ENCODE data around the gene NAPB.

The NAPB gene

DNA sequence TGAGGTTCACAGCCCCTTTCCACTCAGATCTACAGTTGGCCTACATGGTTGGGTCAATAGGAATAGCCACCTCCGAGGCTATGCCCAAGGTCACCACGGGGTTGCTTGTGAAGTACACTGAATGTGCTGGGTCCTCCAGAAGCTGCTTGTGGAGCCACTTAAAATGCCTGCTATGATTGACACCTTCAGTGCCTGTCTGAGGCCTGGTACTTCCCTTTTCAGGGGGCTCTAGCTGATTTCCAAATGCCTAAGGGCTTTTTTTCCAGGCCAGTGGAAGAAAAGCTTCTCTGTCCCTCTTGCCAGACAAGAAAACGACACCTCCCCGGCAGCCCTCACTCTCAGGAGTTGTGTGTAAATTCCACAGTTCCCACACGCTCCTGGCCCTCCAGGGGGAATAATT lies 77.0 kb downstream of the NAPB start:
- no peak for DNase-seq (ENCODE audit: low spot score)

DNA sequence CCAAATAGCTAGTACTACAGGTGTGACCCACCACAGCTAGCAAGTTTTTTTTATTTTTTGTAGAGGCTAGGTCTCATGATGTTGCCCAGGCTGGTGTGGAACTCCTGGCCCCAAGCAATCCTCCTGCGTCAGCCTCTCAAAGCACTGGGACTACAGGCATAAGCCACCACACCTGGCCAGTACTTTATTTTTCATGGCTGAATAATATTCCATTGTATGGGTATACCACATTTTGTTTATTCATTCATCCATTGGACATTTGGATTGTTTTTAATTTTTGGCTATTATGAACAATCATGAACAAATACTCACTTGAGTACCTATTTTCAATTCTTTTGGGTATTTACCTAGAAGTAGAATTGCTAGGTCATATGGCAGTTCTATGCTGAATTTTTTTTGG lies 77.7 kb downstream of the NAPB start:
- DNase-seq (ENCODE audit: low spot score), result no peak

DNA sequence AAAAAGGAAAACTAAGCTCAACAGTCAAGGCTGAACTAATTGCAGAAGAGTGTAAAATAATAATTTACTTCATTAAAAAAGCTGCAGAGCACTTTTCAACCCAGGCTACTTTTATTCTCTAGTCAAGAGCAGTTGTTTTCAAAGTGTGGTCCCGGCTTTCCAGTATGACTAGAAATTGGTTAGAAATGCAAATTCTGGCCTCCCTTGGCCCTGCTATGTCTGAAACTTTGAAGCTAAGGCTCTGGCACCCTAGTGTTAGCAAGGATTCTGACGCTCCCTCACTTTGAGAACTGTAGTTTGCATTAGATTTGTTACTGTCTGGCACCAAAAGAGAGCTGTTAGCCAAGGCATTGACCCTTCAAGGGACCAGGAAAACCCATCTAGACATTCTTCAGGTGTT lies 80.2 kb downstream of the NAPB start:
- no peak for DNase-seq (ENCODE audit: low spot score)

DNA sequence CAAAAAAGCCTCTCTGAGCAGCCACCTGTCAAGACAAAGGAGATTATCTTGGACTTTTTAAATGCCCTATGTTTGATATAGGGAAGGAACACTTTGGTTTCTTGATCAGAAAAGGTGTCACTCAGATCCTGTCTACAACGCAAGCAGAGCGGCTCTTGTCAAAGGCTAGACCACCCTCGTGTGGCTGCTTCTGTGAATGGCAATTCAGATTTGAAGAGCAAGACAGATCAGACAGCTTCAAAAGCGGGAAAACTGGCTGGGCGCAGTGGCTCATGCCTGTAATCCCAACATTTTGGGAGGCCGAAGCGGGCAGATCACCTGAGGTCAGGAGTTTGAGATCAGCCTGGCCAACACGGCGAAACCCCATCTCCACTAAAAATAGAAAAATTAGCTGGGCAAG lies 80.8 kb downstream of the NAPB start:
- no peak for DNase-seq (ENCODE audit: low spot score)

DNA sequence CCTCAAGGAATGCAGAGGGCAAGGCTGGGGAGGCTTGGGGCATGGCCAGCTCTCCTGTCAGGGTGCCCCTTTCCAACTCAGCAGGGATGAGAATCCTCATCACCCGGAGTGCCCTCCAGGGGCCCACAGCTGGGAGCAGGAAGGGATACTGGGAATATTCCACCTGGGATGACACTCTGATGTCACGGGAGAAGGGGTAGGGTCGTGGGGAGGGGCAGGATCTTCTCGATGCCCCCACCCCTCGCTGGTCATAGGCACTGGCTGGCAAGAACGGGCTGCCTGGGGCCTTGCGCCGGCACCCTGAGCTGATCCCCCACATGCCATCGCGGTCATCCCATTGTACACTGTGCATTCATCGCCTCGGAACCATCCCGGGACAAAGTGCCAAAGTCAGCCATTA lies 81.3 kb downstream of the NAPB start:
- no peak for DNase-seq (ENCODE audit: low spot score)

DNA sequence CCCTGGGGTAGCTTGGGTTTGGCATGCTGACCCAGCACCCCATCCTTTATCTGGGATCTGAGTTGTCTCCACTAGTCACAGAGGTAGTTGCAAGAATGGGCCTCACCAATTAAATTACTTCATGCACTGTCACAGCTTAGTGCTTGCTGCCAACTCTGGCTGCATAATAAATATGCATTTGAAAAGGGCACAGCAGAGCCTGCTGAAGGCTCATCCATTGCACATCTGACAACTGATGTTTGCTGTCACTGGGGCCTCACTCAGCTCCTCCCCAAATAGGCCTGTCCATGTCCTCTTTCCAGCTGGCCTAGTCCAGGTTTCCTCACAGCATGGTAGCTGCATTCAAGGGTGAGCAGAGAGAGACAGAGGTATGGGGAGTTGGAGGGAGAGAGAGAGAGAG lies 84.0 kb downstream of the NAPB start:
- no peak for DNase-seq (ENCODE audit: low spot score)

DNA sequence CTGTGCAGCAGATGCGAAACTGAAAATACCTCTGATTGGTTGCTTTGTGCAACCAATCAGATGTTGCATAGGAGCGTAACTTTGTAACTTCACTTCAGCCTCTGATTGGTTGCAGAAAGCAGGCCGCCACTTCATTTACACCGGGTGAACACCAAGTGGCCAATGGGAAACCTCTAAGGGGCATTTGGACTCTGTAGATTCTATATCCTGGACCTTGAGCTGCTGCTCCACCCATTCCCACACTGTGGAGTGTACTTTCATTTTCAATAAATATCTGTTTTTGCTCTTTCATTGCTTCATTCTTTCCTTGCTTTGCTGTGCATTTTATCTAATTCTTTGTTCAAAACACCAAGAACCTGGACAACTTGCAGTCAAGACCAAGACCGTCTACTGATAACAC lies 84.8 kb downstream of the NAPB start:
- no peak for DNase-seq (ENCODE audit: low spot score)

DNA sequence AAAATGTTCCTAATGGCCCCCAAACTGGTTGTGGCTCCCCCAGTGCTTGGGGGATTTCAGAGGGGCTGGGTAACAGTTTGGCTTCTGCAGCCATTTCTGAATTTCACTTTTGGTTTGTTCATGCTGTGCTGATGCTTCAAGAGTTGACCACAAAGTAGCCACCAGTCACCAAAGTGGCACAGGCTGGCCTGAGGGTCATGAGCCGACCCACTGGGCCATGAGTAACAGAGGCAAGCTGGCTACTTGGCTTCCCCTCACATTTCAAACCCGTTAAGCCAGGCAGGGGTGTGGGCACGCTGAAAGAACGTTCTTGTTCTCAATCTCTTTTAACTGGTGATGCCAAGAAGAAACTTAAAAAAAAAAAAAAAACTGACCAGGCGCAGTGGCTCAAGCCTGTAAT lies 85.8 kb downstream of the NAPB start:
- DNase-seq (ENCODE audit: low spot score), result no peak

DNA sequence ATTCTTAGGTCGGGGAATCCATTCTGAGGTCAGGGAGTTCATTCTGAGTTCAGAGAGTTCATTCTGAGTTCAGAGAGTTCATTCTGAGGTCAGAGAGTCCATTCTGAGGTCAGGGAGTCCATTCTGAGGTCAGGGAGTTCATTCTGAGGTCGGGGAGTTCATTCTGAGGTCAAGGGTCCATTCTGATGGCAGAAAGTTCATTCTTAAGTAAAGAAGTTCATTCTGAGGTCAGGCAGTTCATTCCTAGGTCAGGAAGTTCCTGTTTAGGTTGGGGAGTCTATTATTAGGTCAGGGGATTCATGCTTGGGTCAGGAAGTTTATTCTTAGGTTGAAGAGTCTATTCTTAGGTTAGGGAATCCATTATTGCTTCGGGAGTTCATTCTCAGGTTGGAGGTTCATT lies 87.2 kb downstream of the NAPB start:
- DNase-seq (ENCODE audit: low spot score), result no peak

DNA sequence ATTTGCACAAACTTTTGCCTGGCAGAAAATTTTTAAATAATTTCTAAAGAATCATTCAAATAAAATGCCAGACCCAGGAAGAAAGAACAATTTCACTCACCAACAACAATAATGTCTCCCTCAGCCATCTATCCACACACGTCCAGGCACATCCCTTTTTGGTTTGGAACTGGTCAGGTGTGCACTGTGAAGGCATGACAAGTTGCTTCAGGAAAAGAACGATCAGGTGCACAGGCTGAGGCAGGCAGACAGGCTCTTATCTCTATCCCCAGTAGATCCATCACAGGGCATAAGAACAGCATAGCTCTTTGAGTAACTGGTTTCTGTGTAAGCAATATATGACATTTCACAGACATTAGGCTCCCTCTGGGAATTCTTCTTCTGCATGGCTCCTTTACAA lies 88.8 kb downstream of the NAPB start:
- no peak for DNase-seq (ENCODE audit: low spot score)

DNA sequence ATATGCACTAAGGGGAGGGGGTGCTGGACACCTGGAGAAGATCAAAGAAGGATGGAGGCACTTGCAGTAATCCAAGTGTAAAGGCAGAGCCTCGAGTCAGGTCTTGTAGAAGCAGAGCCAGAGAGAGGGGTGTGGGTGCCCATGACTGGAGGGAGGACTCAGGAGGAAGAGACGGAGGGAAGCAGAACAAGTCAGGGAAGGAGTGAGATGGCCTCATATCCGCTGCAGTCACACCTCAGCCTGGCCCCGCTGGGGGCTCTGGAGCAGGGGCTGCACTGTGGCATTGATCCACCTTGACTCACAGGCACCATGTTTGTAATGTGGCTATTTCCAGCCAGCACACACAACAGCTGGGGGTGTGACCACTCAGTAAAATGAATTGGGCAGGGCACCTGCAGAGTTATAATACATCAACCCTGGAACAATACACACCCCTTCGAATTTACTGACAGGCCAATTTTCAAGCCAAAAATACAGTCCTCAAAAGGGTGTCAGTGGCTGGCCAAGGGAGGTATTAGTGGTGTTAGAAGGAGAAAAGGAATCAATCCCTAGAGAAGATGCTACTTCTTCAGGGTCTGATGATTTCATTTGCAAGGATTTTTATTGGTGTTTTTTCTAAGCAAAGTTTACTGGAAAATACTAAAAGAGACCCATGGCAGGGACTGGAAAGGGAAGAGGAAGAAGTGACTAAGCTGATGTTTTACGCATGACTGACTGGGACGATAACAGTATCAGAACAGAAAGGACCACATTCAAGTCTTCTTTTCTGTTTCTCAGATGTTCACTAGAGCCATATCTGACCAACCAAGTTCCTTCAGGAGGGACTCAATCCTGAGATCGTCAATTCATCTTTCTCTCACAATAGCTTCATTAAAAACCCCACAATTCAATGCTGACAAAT lies 89.6 kb downstream of the NAPB start:
- DNase-seq (ENCODE audit: low spot score), result no peak

DNA sequence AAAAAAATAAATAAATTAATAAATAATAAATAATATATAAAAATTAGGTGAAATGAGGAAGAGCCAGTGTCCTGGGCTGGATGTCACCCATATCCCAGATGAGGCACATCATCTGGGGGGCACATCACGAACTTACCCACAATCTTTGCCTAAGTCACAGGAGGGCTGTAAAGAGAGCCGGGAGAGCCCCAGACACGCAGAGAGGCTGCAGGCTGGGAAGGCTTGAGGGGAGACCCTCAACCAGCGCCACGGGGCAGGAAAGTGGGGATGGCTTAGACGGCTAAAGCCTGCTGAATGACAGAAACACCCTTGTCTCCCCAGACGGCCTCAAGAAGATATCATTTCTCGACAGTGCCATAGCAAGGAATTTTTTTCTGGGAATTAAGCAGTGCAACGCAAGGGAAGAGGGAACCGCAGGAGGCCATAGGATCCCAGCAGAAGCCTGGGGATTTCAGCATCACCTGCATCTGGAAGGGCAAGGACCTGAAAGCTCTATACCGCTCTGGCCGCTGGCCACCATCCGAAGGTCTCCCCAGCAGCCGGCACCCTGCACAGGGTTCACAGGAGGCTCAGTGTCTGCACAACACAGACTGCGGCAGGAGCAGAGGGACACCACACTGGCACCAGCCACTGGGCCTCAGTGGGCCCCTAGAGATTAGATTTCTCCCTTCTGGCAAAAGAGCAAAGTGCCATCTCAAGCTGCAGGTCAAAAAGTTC lies 93.5 kb downstream of the NAPB start:
- no peak for DNase-seq (ENCODE audit: low spot score)

DNA sequence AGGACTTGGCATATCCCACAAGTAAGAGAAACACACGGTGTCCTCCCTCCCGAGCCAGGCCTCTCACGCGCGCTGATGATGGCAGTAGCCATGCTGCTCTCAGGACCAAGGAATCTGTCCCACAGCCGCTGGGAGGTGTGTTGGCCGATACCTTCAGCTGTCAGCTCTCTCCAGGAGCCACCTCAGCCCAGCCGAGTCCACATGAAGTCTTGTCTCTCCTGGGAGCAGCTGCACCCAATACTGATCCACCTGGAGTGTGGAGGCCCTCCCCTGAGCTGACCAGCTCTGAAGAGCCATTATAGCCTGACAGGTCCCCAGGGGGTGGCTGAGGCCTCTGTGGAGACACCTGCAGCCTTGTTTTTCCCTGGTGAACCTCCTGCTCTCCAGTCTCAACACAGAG lies 94.5 kb downstream of the NAPB start:
- no peak for DNase-seq (ENCODE audit: low spot score)

DNA sequence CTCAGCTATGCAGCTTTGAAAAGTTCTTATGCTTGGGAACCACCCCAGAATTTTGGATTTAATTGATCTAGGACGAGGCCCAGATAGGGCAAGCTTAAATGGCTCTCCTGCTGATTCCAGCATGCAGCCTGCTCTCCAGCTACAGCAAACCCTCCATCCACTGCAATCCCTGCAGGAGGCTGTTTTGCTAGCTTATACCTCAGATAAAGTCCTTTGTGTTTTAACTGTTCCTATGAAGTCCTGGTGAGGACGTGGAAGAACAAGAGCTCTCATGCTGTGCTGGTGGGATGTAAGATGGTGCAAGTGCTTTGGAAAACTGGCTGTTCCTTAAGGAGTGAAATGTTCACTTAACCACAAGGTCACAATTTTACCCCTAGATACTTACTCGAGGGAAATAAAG lies 96.2 kb downstream of the NAPB start:
- DNase-seq (ENCODE audit: low spot score), result no peak

All from CD4-positive, alpha-beta T cell treated with Interleukin-2 at 100 ng/mL for 4 hours (primary cell).